Left lung (tissue), 10 donors: ENCODE data around the gene CD207. TPM values are rescaled to one million over a fixed set of nuclear protein-coding genes. Genes with fewer than 3 reads are reported as not detected.

ENCODE experiments used
- ATAC-seq: fragments of 200-7000 bp; cut with Tn5 transposase; one replicate; pipeline ENCODE4 v1.9.1; 2020; ENCODE audit warnings: moderate library complexity
- DNase-seq, 4 donors: peaks; one replicate each; pipeline ENCODE4 v3.0.0-alpha.2; 2013 to 2020
- H3K27ac ChIP-seq, 2 donors: fragments of 200-600 bp; sonication (generic) in 1 of 2; one replicate each; pipeline versions ENCODE4 v1.5.0 to v1.8.0; 2020 to 2021
- H3K27me3 ChIP-seq, 2 donors: fragments of 200-600 bp; sonication (generic) in 1 of 2; one replicate each; pipeline versions ENCODE4 v1.5.0 to v1.8.0; 2020 to 2021
- H3K36me3 ChIP-seq, 2 donors: fragments of 200-600 bp; sonication (generic) in 1 of 2; one replicate each; pipeline versions ENCODE4 v1.5.0 to v1.8.0; 2020 to 2021
- H3K4me1 ChIP-seq, 2 donors: fragments of 200-600 bp; one replicate each; pipeline ENCODE4 v1.8.0; 2021
- H3K4me3 ChIP-seq, 2 donors: fragments of 200-600 bp; sonication (generic) in 1 of 2; one replicate each; pipeline versions ENCODE4 v1.5.0 to v1.8.0; 2020 to 2021; ENCODE audit warnings: mild to moderate bottlenecking in 1 of 2
- H3K9me3 ChIP-seq, 2 donors: fragments of 200-600 bp; sonication (generic) in 1 of 2; one replicate each; pipeline versions ENCODE4 v1.5.0 to v1.8.0; 2020 to 2021
- intact Hi-C, 2 donors: fragments of 100-400 bp; cut with DNase I; formaldehyde crosslinking; loops; one replicate each; pipeline versions ENCODE4 v1.11.2 to v1.14.2; 2022
- polyA plus RNA-seq, 6 donors: library from polyadenylated mRNA; unstranded; fragments of 120-200 nt; gene quantifications; one replicate each; pipeline ENCODE4 v1.2.1, GENCODE V29; 2013; ENCODE audit not compliant: insufficient read length in 6 of 6
- total RNA-seq, 2 donors: library from RNA; stranded (reverse); fragmentation: NEBNext Ultra II Directional; extraction: Animal tissue kit (Norgen Biotek cat#: 25700); gene quantifications; one replicate each; pipeline ENCODE4 v1.2.1, GENCODE V29; 2021
- TF ChIP-seq, protein P1 (sequence below), 2 donors: fragments of 200-600 bp; sonication (generic) in 1 of 2; IDR thresholded peaks; one replicate each; pipeline versions ENCODE4 v1.5.0 to v1.8.0; 2021; ENCODE audit warnings: antibody characterized with exemption in 2 of 2
- donor health status: DM: no; HTN: yes; CAD: no.
- donor health status: DM: no; HTN: no; CAD: no.

Gene CD207
- total and polyA plus RNA-seq, 8 donors, result 0.07 to 0.73 (median 0.15) TPM; not detected in 4

DNA sequence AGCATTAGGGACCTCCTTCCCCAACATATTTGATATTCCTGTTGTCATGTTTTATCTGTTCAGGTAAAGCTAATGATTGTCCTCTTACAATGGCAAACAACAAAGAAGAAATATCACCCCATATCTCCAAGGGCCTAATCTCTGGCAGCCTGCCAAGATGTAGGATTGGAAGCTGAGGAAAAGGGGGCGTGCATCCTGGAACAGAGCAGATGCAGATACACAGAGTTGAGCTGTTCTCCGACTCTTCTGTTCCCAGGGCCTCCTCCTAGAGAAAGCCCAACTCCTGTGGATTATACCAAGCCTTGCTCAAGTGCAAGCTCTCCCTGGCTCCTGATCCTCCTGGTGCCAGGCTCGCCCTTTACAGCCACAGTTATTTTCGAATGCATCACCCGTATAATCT is 35.2 kb upstream of the CD207 start:
- no peak for DNase-seq
- TF ChIP-seq, protein P1, sequence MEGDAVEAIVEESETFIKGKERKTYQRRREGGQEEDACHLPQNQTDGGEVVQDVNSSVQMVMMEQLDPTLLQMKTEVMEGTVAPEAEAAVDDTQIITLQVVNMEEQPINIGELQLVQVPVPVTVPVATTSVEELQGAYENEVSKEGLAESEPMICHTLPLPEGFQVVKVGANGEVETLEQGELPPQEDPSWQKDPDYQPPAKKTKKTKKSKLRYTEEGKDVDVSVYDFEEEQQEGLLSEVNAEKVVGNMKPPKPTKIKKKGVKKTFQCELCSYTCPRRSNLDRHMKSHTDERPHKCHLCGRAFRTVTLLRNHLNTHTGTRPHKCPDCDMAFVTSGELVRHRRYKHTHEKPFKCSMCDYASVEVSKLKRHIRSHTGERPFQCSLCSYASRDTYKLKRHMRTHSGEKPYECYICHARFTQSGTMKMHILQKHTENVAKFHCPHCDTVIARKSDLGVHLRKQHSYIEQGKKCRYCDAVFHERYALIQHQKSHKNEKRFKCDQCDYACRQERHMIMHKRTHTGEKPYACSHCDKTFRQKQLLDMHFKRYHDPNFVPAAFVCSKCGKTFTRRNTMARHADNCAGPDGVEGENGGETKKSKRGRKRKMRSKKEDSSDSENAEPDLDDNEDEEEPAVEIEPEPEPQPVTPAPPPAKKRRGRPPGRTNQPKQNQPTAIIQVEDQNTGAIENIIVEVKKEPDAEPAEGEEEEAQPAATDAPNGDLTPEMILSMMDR (IDR thresholded peaks at IDR 0.05), result no peak

DNA sequence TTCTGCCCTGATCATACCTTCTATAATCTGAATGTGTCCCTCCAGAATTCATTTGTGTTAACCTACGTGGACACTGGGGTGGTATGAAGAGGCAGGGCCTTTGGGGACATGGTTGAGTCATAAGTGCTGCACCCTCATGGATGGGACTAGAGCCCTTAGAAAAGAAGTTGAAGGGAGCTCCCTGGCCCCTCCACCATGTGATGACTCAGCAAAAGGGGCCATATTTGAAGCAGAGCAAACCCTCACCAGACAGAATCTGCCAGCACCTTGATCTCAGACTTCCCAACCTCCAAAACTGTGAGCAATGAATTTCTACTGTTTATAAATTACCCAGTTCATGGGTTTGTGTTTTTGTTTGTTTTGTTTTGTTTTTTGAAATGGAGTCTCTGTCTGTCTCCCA is 33.4 kb upstream of the CD207 start:
- Histone ChIP-seq H3K36me3 (no peaks in the 10 kb centered on the region), H3K27ac (no peak overlapping the region), H3K4me1 (peaks cover 0 to 9% of the 10 kb centered on the region in 2 donors), H3K27me3 (peaks cover 5 to 46% of the 10 kb centered on the region in 2 donors), H3K4me3 (no peak overlapping the region), H3K9me3 (no peaks in the 10 kb centered on the region)
- DNase-seq (no peak), ATAC-seq (no peak)
- intact Hi-C loops, result no loop called here
- TF ChIP-seq, protein P1 (IDR thresholded peaks at IDR 0.05), result no peak

More for the DNA sequence above, 35.2 kb upstream of the CD207 start:
- no peaks in the 10 kb centered on the region for H3K9me3 ChIP-seq
- ATAC-seq, result no peak
- peaks cover 0 to 9% of the 10 kb centered on the region in 2 donors for H3K4me1 ChIP-seq
- H3K27me3 ChIP-seq, result peaks cover 10 to 59% of the 10 kb centered on the region in 2 donors
- H3K27ac ChIP-seq, result no peak overlapping the region
- no peak overlapping the region for H3K4me3 ChIP-seq
- intact Hi-C loops, result loop anchor here in 1 of 2 donors (5.0 kb wide), 2 partner anchors 47 to 77 kb away; no protein-coding TSS in a partner anchor
- H3K36me3 ChIP-seq, result no peaks in the 10 kb centered on the region

DNA sequence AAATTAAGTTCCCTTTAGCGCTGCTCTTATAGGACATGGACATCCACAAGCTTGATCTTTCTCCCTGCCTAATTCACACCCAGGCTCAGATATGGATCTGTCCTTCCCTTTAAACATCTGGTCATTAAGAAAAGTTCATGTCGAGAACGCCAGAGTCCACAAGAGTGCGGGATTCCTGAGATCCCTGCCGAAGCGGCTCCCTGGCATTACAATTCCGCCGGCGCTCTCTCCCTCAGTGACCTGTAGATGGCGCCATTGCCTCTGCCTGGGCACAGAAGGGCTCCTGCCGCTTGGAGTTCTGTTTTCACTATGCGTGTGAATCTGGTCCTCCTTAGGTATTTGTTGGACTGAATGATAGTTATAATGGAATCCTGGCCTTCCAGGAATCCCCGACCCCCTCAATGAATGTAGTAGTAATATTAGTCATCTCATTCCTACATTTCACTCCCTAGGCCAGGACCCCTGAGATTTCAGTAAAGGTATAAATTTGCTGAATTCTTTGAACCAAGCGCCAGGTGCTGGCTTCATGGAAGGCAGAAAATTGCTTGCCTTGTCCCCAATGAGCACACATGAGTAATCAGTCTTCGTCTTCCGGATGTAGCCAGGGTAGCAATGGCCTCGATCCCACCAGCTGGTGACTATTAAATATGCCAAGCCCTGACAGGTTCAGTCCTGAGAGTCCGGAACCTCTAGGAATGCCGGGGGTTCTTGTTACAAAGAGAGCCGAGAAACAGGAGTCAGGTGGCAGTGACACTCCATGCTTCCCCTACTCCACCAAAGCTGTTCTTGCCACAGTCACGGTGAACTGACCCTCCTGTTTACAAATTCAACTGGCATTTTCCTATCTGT is 26.4 kb upstream of the CD207 start:
- ATAC-seq (peak; percentile 99), DNase-seq (peak; percentile 63 to 85 (median 78))
- Histone ChIP-seq H3K4me1 (no peaks in the 10 kb centered on the region), H3K4me3 (no peak overlapping the region), H3K36me3 (no peaks in the 10 kb centered on the region), H3K27ac (no peak overlapping the region), H3K27me3 (peaks cover 19 to 48% of the 10 kb centered on the region in 2 donors), H3K9me3 (no peaks in the 10 kb centered on the region)
- TF ChIP-seq, protein P1 (IDR thresholded peaks at IDR 0.05), result peak; percentile 89 to 90
- intact Hi-C loops, result no loop called here

DNA sequence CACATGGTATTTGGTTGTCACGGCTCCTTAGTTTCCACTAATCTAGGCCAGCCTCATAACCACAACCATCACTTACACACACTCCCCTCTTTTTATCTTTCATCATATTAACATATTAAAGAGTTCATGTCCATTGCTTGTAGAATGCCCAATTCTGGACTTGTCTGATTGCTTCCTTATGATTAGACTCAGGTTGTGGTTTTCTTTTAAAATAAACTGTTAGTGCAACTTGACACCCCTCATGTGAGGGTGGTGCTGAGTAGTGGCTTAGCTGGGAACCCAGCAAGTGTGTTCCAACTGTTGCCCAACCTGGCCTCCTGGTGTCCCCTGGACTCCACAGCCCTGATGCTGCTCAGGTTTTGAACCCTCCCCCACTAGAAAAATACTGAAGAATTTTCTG is 20.1 kb upstream of the CD207 start:
- H3K9me3 ChIP-seq, result no peaks in the 10 kb centered on the region
- H3K36me3 ChIP-seq, result no peaks in the 10 kb centered on the region
- H3K4me3 ChIP-seq, result no peak overlapping the region
- intact Hi-C loops, result no loop called here
- H3K4me1 ChIP-seq, result peaks cover 0 to 5% of the 10 kb centered on the region in 2 donors
- TF ChIP-seq, protein P1 (IDR thresholded peaks at IDR 0.05), result no peak
- H3K27me3 ChIP-seq, result peaks cover 6 to 14% of the 10 kb centered on the region in 2 donors
- no peak for DNase-seq
- ATAC-seq, result no peak
- no peak overlapping the region for H3K27ac ChIP-seq

DNA sequence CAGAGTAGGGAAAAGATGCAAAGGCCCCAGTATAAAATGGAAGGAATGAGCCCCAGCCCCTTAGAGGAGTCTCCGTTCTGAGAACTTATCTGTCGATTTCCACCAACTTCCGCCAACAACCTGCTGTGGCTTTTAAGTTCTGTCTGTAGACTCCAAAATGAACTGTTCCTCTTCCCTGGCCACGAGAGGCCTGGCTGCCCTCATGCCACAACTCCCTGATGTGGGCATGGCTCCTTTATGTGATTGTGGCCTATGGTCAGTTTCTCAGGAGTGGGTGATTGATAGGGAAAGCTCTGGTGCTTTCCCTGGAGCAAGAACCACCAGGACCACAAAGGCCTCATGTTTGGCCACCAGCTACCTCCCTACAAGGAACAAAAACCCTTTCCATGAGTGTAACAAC is 18.8 kb upstream of the CD207 start:
- H3K4me3 ChIP-seq, result no peak overlapping the region
- intact Hi-C loops, result no loop called here
- peaks cover 0 to 5% of the 10 kb centered on the region in 2 donors for H3K4me1 ChIP-seq
- no peak for DNase-seq
- TF ChIP-seq, protein P1 (IDR thresholded peaks at IDR 0.05), result no peak
- H3K27ac ChIP-seq, result no peak overlapping the region
- H3K27me3 ChIP-seq, result peaks cover 0 to 5% of the 10 kb centered on the region in 2 donors
- no peaks in the 10 kb centered on the region for H3K36me3 ChIP-seq
- no peaks in the 10 kb centered on the region for H3K9me3 ChIP-seq
- ATAC-seq, result no peak
